ENCODE data around the gene TGFBR3. TPM values are rescaled to one million over a fixed set of nuclear protein-coding genes. Genes with fewer than 3 reads are reported as not detected.

The TGFBR3 gene
- total and polyA plus RNA-seq, 10 donors: 5.2 to 254 (median 166) TPM

- no peak for DNase-seq
- intact Hi-C loops (cut with DNase I; ENCODE audit: low total_unique reads): no loop called here
- Histone ChIP-seq H3K27ac (peak overlapping the region in 2 of 8 donors; percentile 15 to 36), H3K9me3 (no peaks in the 10 kb centered on the region), H3K27me3 (replicated peaks in 1 of 7) (no peaks in the 10 kb centered on the region), H3K4me1 (peaks cover 21 to 94% (median 66%) of the 10 kb centered on the region in 6 donors), H3K4me3 (no peak overlapping the region), H3K36me3 (no peaks in the 10 kb centered on the region)
- TF ChIP-seq POLR2AphosphoS5 (IDR thresholded peaks at IDR 0.05) (no peak), CTCF (IDR thresholded peaks at IDR 0.05 in 8 of 11, conservative IDR thresholded peaks at IDR 0.05 in 3 of 11) (no peak), POLR2A (IDR thresholded peaks at IDR 0.05) (no peak)
- 23 to 47% (median 32%) methylated on average over 7 of the region's 7 CpGs for WGBS, 5 donors
Measured at GRCh38 chr1:91872559-91873081, 13.3 kb downstream of the TGFBR3 start.

- H3K27me3 ChIP-seq (replicated peaks in 1 of 7): no peaks in the 10 kb centered on the region
- H3K9me3 ChIP-seq: no peaks in the 10 kb centered on the region
- peak overlapping the region in 2 of 8 donors; percentile 15 to 36 for H3K27ac ChIP-seq
- no peak for DNase-seq
- H3K4me1 ChIP-seq: peaks cover 24 to 94% (median 67%) of the 10 kb centered on the region in 6 donors
- H3K36me3 ChIP-seq: no peaks in the 10 kb centered on the region
- no peak overlapping the region for H3K4me3 ChIP-seq
- 58 to 74% (median 69%) methylated on average over 2 of the region's 2 CpGs for WGBS, 5 donors
- TF ChIP-seq POLR2A (IDR thresholded peaks at IDR 0.05) (no peak), POLR2AphosphoS5 (IDR thresholded peaks at IDR 0.05) (no peak), CTCF (IDR thresholded peaks at IDR 0.05 in 8 of 11, conservative IDR thresholded peaks at IDR 0.05 in 3 of 11) (no peak)
- intact Hi-C loops (cut with DNase I; ENCODE audit: low total_unique reads): no loop called here
Measured at GRCh38 chr1:91872000-91872399, 14.0 kb downstream of the TGFBR3 start.

DNA sequence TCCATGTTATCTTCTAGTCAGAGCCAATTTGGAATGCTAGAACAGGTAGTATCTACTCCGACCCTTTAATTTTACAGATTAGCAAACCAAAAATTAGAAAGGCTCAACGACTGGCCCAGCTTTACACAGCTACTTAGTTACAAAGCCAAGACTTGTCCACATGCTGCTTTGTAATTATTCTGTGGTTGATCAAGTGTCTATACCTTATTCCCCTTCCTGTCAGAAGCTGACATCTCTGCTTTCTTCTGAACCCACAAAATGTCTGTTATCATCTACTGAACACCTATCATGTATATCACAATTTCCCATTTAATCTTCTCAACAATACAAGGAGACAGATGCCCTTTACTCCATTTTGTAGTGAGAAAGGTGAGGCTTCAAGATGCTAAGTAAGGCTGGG lies 15.6 kb downstream of the TGFBR3 start:
- no peak overlapping the region for H3K27ac ChIP-seq
- H3K9me3 ChIP-seq: no peaks in the 10 kb centered on the region
- no peak overlapping the region for H3K4me3 ChIP-seq
- TF ChIP-seq POLR2AphosphoS5 (IDR thresholded peaks at IDR 0.05): no peak
- TF ChIP-seq CTCF (IDR thresholded peaks at IDR 0.05 in 8 of 11, conservative IDR thresholded peaks at IDR 0.05 in 3 of 11): no peak
- TF ChIP-seq POLR2A (IDR thresholded peaks at IDR 0.05): no peak
- H3K27me3 ChIP-seq (replicated peaks in 1 of 7): no peaks in the 10 kb centered on the region
- intact Hi-C loops (cut with DNase I; ENCODE audit: low total_unique reads): no loop called here
- WGBS, 5 donors: 62 to 79% (median 71%) methylated on average over 2 of the region's 2 CpGs
- H3K36me3 ChIP-seq: no peaks in the 10 kb centered on the region
- no peak for DNase-seq
- peaks cover 12 to 87% (median 59%) of the 10 kb centered on the region in 6 donors for H3K4me1 ChIP-seq

DNA sequence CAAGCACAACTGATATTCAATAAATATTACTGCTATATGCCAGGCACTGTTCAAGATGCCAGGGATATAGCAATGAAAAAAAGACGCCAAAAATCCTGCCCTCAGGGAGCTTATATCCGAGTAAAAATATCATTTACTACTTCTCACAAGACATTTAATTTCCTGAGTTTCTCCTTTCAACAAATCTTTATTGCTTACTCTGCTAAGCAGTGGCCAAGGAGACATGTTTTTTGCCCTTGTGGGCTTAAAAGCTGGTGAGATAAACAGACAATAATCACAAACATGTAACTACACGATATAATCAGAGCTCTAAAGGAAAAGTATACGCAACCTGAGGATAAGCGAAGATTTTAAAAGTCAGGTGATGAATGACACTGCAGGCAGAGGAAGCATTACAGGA lies 19.5 kb downstream of the TGFBR3 start:
- Histone ChIP-seq H3K4me1 (peaks cover 20 to 81% (median 54%) of the 10 kb centered on the region in 6 donors), H3K27me3 (replicated peaks in 1 of 7) (no peaks in the 10 kb centered on the region), H3K27ac (peak overlapping the region in 1 of 8 donors; percentile 7), H3K36me3 (no peaks in the 10 kb centered on the region), H3K4me3 (no peak overlapping the region), H3K9me3 (no peaks in the 10 kb centered on the region)
- DNase-seq: no peak
- TF ChIP-seq POLR2AphosphoS5 (IDR thresholded peaks at IDR 0.05): no peak
- TF ChIP-seq POLR2A (IDR thresholded peaks at IDR 0.05): no peak
- TF ChIP-seq CTCF (IDR thresholded peaks at IDR 0.05 in 8 of 11, conservative IDR thresholded peaks at IDR 0.05 in 3 of 11): no peak
- intact Hi-C loops (cut with DNase I; ENCODE audit: low total_unique reads): no loop called here
- 78 to 87% (median 83%) methylated on average over 5 of the region's 5 CpGs for WGBS, 5 donors
